Measurements from ENCODE around the gene SLC35A2.
"Not testable (repeated sequence)": the region's sequence is repeated elsewhere in the genome, so short reads cannot be mapped to it uniquely, and the experiment has no call there.

DNA sequence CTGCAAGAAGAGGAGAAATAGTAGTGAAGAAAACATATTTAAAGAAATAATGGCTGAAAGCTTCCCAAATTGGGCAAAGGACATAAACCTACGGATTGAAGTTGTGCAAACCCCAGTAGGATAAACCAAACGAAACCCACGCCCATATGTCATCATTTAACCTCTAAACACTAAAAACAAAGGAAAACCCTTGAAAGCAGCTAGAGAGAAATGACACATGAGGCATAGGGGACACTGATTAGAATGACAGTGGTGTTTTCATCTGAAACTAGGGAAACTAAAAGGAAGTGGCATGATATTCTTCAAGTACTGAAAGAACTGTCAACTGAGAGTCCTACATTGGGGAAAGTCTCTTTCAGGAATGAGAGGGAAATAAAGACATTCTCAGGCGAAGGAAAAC is 34.5 kb downstream of the SLC35A2 start:
- TF ChIP-seq, protein P1, sequence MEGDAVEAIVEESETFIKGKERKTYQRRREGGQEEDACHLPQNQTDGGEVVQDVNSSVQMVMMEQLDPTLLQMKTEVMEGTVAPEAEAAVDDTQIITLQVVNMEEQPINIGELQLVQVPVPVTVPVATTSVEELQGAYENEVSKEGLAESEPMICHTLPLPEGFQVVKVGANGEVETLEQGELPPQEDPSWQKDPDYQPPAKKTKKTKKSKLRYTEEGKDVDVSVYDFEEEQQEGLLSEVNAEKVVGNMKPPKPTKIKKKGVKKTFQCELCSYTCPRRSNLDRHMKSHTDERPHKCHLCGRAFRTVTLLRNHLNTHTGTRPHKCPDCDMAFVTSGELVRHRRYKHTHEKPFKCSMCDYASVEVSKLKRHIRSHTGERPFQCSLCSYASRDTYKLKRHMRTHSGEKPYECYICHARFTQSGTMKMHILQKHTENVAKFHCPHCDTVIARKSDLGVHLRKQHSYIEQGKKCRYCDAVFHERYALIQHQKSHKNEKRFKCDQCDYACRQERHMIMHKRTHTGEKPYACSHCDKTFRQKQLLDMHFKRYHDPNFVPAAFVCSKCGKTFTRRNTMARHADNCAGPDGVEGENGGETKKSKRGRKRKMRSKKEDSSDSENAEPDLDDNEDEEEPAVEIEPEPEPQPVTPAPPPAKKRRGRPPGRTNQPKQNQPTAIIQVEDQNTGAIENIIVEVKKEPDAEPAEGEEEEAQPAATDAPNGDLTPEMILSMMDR (conservative IDR thresholded peaks at IDR 0.05; ENCODE audit: low read length): not testable (repeated sequence)
- not testable (repeated sequence) for TF ChIP-seq EZH2phosphoT487 (IDR thresholded peaks at IDR 0.05; ENCODE audit: borderline replicate concordance, low read depth, low read length)

Measured in OCI-LY7 (cell line).